MM.1S (cell line): Measurements from ENCODE around the gene WNK1.

ENCODE experiments used
- DNase-seq: peaks from one replicate; pipeline ENCODE4 v3.0.0-alpha.2; 2015
- H2AFZ ChIP-seq: fragments of 300-600 bp; sonication (generic); 2 replicates; pipeline ENCODE4 v1.6.0; 2016; ENCODE audit warnings: antibody characterized with exemption, low read length
- H3F3A ChIP-seq: fragments of 300-600 bp; sonication (generic); 2 replicates; pipeline ENCODE4 v1.6.1; 2016; ENCODE audit warnings: mild to moderate bottlenecking, antibody characterized with exemption, low read length, moderate library complexity, mixed read lengths; ENCODE audit not compliant: insufficient read depth
- H3K27ac ChIP-seq: fragments of 300-600 bp; sonication (generic); 2 replicates; pipeline ENCODE4 v1.5.1; 2016; ENCODE audit warnings: mild to moderate bottlenecking, low read length
- H3K27me3 ChIP-seq: fragments of 300-600 bp; sonication (generic); replicated peaks from 2 replicates; pipeline ENCODE4 v1.6.0; 2016; ENCODE audit warnings: low read length; ENCODE audit not compliant: insufficient read depth
- H3K36me3 ChIP-seq: fragments of 300-600 bp; sonication (generic); replicated peaks from 2 replicates; pipeline ENCODE4 v1.6.1; 2016; ENCODE audit warnings: mild to moderate bottlenecking, low read length, mixed read lengths; ENCODE audit not compliant: insufficient read depth
- H3K4me1 ChIP-seq: fragments of 300-600 bp; sonication (generic); 2 replicates; pipeline ENCODE4 v1.6.1; 2016; ENCODE audit warnings: low read length, mixed read lengths
- H3K4me2 ChIP-seq: fragments of 300-600 bp; sonication (generic); 2 replicates; pipeline ENCODE4 v1.6.0; 2016; ENCODE audit warnings: low read depth, low read length
- H3K4me3 ChIP-seq: fragments of 300-600 bp; sonication (generic); 2 replicates; pipeline ENCODE4 v1.5.1; 2016; ENCODE audit warnings: low read length, mixed read lengths
- H3K79me2 ChIP-seq: fragments of 300-600 bp; sonication (generic); 2 replicates; pipeline ENCODE4 v1.6.1; 2016; ENCODE audit warnings: mixed run types, low read length, mixed read lengths
- H3K9ac ChIP-seq: fragments of 300-600 bp; sonication (generic); 2 replicates; pipeline ENCODE4 v1.6.1; 2016; ENCODE audit warnings: low read length, mixed read lengths
- H3K9me2 ChIP-seq: fragments of 300-600 bp; sonication (generic); replicated peaks from 2 replicates; pipeline ENCODE4 v1.6.1; 2016; ENCODE audit warnings: mild to moderate bottlenecking, low read length, mixed read lengths; ENCODE audit not compliant: insufficient read depth
- H3K9me3 ChIP-seq: fragments of 300-600 bp; sonication (generic); replicated peaks from 2 replicates; pipeline ENCODE4 v1.6.1; 2016; ENCODE audit warnings: mild to moderate bottlenecking, low read length, mixed read lengths; ENCODE audit not compliant: insufficient read depth
- H4K20me1 ChIP-seq: fragments of 300-600 bp; sonication (generic); 2 replicates; pipeline ENCODE4 v1.6.1; 2016; ENCODE audit warnings: mild to moderate bottlenecking, low read length, moderate library complexity, mixed read lengths; ENCODE audit not compliant: insufficient read depth
- CTCF ChIP-seq: fragments of 300-600 bp; sonication (generic); IDR thresholded peaks from 2 replicates; pipeline ENCODE4 v1.5.1; 2016; ENCODE audit warnings: antibody characterized with exemption, low read length, mixed read lengths
- EZH2 ChIP-seq: fragments of 300-600 bp; sonication (generic); optimal IDR thresholded peaks from 2 replicates; pipeline ENCODE3; 2017; ENCODE audit warnings: low read depth, mild to moderate bottlenecking, antibody characterized with exemption, low read length, mixed read lengths
- EZH2phosphoT487 ChIP-seq: fragments of 300-600 bp; sonication (generic); IDR thresholded peaks from 2 replicates; pipeline ENCODE4 v1.6.1; 2018; ENCODE audit warnings: antibody characterized with exemption, low read length

WNK1 gene

GRCh38 chr12:802242-803120 lies 50.1 kb downstream of the WNK1 start:
- Histone ChIP-seq H3K36me3 (no peaks in the 10 kb centered on the region), H3K27ac (no peak overlapping the region), H4K20me1 (peaks cover 39% of the 10 kb centered on the region; the same call in 1 of the 2 replicates), H3K4me2 (0 out of 2 replicates have a peak overlapping the region, but pooled peaks have one; percentile 3), H3K27me3 (no peaks in the 10 kb centered on the region), H2AFZ (no peak overlapping the region), H3F3A (peaks cover 16% of the 10 kb centered on the region), H3K9me2 (no peaks in the 10 kb centered on the region), H3K9ac (no peak overlapping the region), H3K79me2 (peaks cover 97% of the 10 kb centered on the region), H3K4me1 (peaks cover 28% of the 10 kb centered on the region), H3K9me3 (no peaks in the 10 kb centered on the region), H3K4me3 (no peak overlapping the region)
- no peak for TF ChIP-seq CTCF
- no peak for TF ChIP-seq EZH2phosphoT487
- TF ChIP-seq EZH2, result no peak
- no peak for DNase-seq

DNA sequence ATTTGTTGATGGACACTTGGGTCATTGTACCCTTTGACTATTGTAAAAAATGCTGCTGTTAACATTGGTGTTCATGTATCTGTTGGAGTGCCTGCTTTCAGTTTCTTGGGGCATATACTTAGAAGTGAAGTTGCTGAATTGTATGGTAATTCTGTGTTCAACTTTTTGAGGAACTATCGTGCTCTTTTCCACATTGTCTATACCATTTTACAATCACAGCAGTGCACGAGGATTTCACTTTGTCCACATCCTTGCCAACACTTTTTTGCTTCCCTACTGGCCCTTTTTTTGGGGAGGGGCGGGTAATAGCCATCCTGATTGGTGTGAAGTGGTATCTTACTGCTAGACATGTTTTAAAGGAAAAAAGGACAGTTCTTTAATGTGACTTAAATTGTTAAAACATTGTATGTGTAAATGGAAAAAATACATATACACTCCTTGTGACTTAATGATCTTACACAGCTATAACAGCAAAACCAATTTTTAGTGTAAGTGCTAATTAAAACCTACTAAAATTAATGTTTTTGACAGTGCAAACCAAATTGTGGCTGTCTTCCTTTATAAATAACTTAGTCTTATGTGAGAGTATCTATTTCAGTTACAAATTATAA lies 52.7 kb downstream of the WNK1 start:
- Histone ChIP-seq H3K9me2 (no peaks in the 10 kb centered on the region), H3F3A (peaks cover 16% of the 10 kb centered on the region), H3K27ac (no peak overlapping the region), H3K9me3 (no peaks in the 10 kb centered on the region), H3K4me1 (peaks cover 28% of the 10 kb centered on the region), H3K27me3 (no peaks in the 10 kb centered on the region), H3K4me3 (no peak overlapping the region), H3K36me3 (no peaks in the 10 kb centered on the region), H4K20me1 (peaks cover 36% of the 10 kb centered on the region; the same call in 1 of the 2 replicates), H2AFZ (no peak overlapping the region), H3K79me2 (peaks cover 96% of the 10 kb centered on the region), H3K4me2 (no peak overlapping the region), H3K9ac (no peak overlapping the region)
- TF ChIP-seq CTCF (no peak), EZH2 (no peak), EZH2phosphoT487 (no peak)
- DNase-seq, result no peak

- Histone ChIP-seq H3K27ac (no peak overlapping the region), H4K20me1 (peaks cover 31% of the 10 kb centered on the region; the same call in 1 of the 2 replicates), H3K9me2 (no peaks in the 10 kb centered on the region), H3K36me3 (no peaks in the 10 kb centered on the region), H3K27me3 (no peaks in the 10 kb centered on the region), H3K9me3 (no peaks in the 10 kb centered on the region), H3K4me1 (peaks cover 28% of the 10 kb centered on the region), H3K4me2 (peak overlapping the region; percentile 49; the same call in 1 of the 2 replicates), H2AFZ (no peak overlapping the region), H3K9ac (no peak overlapping the region), H3K4me3 (no peak overlapping the region), H3F3A (peaks cover 16% of the 10 kb centered on the region), H3K79me2 (peaks cover 97% of the 10 kb centered on the region)
- TF ChIP-seq CTCF (no peak), EZH2 (no peak), EZH2phosphoT487 (no peak)
- no peak for DNase-seq
Observed at GRCh38 chr12:806200-806791, 53.9 kb downstream of the WNK1 start.
